H1 (cell line): ENCODE data around the gene CAPZA2. TPM values are rescaled to one million over a fixed set of nuclear protein-coding genes. Genes with fewer than 3 reads are reported as not detected.

ENCODE experiments used
- CTCF ChIA-PET: fragments of 300-600 bp; sonication (Branson Sonifier 250); formaldehyde crosslinking; loops from one replicate; lab custom pipeline; 2021; ENCODE audit not compliant: partially characterized antibody; lab: Charles Lee
- POLR2A ChIA-PET: fragments of 300-600 bp; sonication (Branson Sonifier 250); formaldehyde crosslinking; loops from one replicate; lab custom pipeline; 2021; ENCODE audit warnings: inconsistent platforms; ENCODE audit not compliant: partially characterized antibody; lab: Charles Lee
- DNase-seq, 2 experiments: peaks; one replicate each; pipeline versions ENCODE4 v3.0.0 to v3.0.0-alpha.2; 2010 to 2022; ENCODE audit warnings: low spot score in 2 of 2, low read depth in 1 of 2, mixed read lengths in 1 of 2
- FAIRE-seq: peaks from 2 replicates; lab custom pipeline; 2011; peaks lifted over from hg19 to GRCh38; lab: Jason Lieb, UNC
- H2AFZ ChIP-seq: 2 replicates; pipeline ENCODE4 v1.8.1; 2012; ENCODE audit warnings: low read length, inconsistent platforms
- H2AK5ac ChIP-seq: 2 replicates; pipeline ENCODE4 v1.6.1; 2013; ENCODE audit warnings: low read depth, low read length
- H2BK120ac ChIP-seq: replicated peaks from 2 replicates; pipeline ENCODE3; 2013; ENCODE audit warnings: low read depth, low read length, inconsistent platforms
- H2BK12ac ChIP-seq: 2 replicates; pipeline ENCODE4 v1.6.1; 2013; ENCODE audit warnings: low read depth, low read length
- H2BK15ac ChIP-seq: 2 replicates; pipeline ENCODE4 v1.6.1; 2013; ENCODE audit warnings: low read length
- H2BK20ac ChIP-seq: 2 replicates; pipeline ENCODE4 v1.6.1; 2013; ENCODE audit warnings: low read length
- H2BK5ac ChIP-seq: 2 replicates; pipeline ENCODE4 v1.6.1; 2013; ENCODE audit warnings: low read depth, low read length
- H3K14ac ChIP-seq: 2 replicates; pipeline ENCODE4 v1.6.1; 2013; ENCODE audit warnings: inconsistent platforms; ENCODE audit not compliant: insufficient read length
- H3K18ac ChIP-seq: 2 replicates; pipeline ENCODE4 v1.6.1; 2013; ENCODE audit warnings: low read length; ENCODE audit errors: extremely low read depth
- H3K23ac ChIP-seq: 2 replicates; pipeline ENCODE4 v1.6.1; 2013; ENCODE audit warnings: inconsistent platforms; ENCODE audit not compliant: insufficient read length
- H3K23me2 ChIP-seq: 2 replicates; pipeline ENCODE4 v1.6.1; 2013; ENCODE audit warnings: low read depth, low read length
- H3K27ac ChIP-seq: 2 replicates; pipeline ENCODE4 v1.6.1; 2011; ENCODE audit warnings: low read depth, low read length, inconsistent platforms
- H3K27me3 ChIP-seq, 4 experiments: replicated peaks in 1 of 4; 1 replicate in 1 of 4; 2 replicates in 3 of 4; pipeline versions ENCODE4 v1.6.1 to v1.8.1; 2011 to 2013; ENCODE audit warnings: low read length in 3 of 4, mild to moderate bottlenecking in 3 of 4, inconsistent platforms in 2 of 4, mixed read lengths in 2 of 4, moderate library complexity in 1 of 4; ENCODE audit not compliant: control insufficient read depth in 3 of 4, insufficient read depth in 3 of 4; ENCODE audit errors: extremely low read depth in 1 of 4
- H3K36me3 ChIP-seq, 4 experiments: 2 replicates each; pipeline versions ENCODE4 v1.6.1 to v1.8.1; 2011 to 2013; ENCODE audit warnings: mild to moderate bottlenecking in 4 of 4, low read length in 3 of 4, moderate library complexity in 2 of 4, control low read depth in 1 of 4, inconsistent platforms in 1 of 4; ENCODE audit not compliant: insufficient read depth in 4 of 4, control insufficient read depth in 2 of 4
- H3K4ac ChIP-seq: replicated peaks from 2 replicates; pipeline ENCODE3; 2013; ENCODE audit warnings: low read length, low read depth, mixed read lengths, inconsistent platforms; ENCODE audit not compliant: insufficient read length
- H3K4me1 ChIP-seq, 4 experiments: replicated peaks in 1 of 4; 1 replicate in 1 of 4; 2 replicates in 3 of 4; pipeline versions ENCODE4 v1.6.1 to v1.8.1; 2011 to 2013; ENCODE audit warnings: low read length in 3 of 4, inconsistent platforms in 2 of 4, mixed read lengths in 1 of 4; ENCODE audit not compliant: insufficient read depth in 4 of 4, control insufficient read depth in 3 of 4
- H3K4me2 ChIP-seq, 2 experiments: 2 replicates each; pipeline versions ENCODE4 v1.6.1 to v1.8.1; 2011 to 2013; ENCODE audit warnings: low read depth in 2 of 2, low read length in 2 of 2, control low read depth in 1 of 2, inconsistent platforms in 1 of 2, mild to moderate bottlenecking in 1 of 2; ENCODE audit not compliant: insufficient read depth in 1 of 2
- H3K4me3 ChIP-seq, 4 experiments: fragments of 200-600, 300-600 bp in 1 of 4; sonication (generic), shearing (Covaris generic), sonication (Bioruptor Twin) in 1 of 4; 2 replicates each; pipeline versions ENCODE4 v1.5.1 to v1.8.1; 2011 to 2016; ENCODE audit warnings: low read length in 4 of 4, low read depth in 3 of 4, control low read depth in 2 of 4, inconsistent platforms in 2 of 4, mild to moderate bottlenecking in 2 of 4, mixed read lengths in 1 of 4, moderate library complexity in 1 of 4; ENCODE audit not compliant: insufficient read depth in 2 of 4; ENCODE audit errors: extremely low read depth in 1 of 4
- H3K56ac ChIP-seq: replicated peaks from 2 replicates; pipeline ENCODE3; 2013; ENCODE audit warnings: low read depth, mild to moderate bottlenecking, mixed read lengths, low read length, inconsistent platforms; ENCODE audit not compliant: insufficient read length
- H3K79me1 ChIP-seq: 2 replicates; pipeline ENCODE4 v1.6.1; 2013; ENCODE audit warnings: low read depth, low read length, control low read depth
- H3K79me2 ChIP-seq, 2 experiments: 2 replicates each; pipeline versions ENCODE4 v1.6.1 to v1.8.1; 2012 to 2013; ENCODE audit warnings: low read length in 2 of 2, mild to moderate bottlenecking in 2 of 2, inconsistent platforms in 1 of 2; ENCODE audit not compliant: insufficient read depth in 2 of 2, control insufficient read depth in 1 of 2
- H3K9ac ChIP-seq, 4 experiments: replicated peaks in 1 of 4; 1 replicate in 1 of 4; 2 replicates in 3 of 4; pipeline versions ENCODE4 v1.6.1 to v1.8.1; 2011 to 2013; ENCODE audit warnings: low read depth in 3 of 4, low read length in 3 of 4, control low read depth in 2 of 4, mild to moderate bottlenecking in 2 of 4, moderate library complexity in 2 of 4, inconsistent platforms in 1 of 4; ENCODE audit errors: extremely low read depth in 1 of 4
- H3K9me3 ChIP-seq, 2 experiments: 2 replicates each; pipeline versions ENCODE4 v1.6.1 to v1.8.1; 2012 to 2013; ENCODE audit warnings: mild to moderate bottlenecking in 2 of 2, moderate library complexity in 2 of 2, control low read depth in 1 of 2, inconsistent platforms in 1 of 2, low read depth in 1 of 2, low read length in 1 of 2, mixed read lengths in 1 of 2; ENCODE audit not compliant: insufficient read depth in 2 of 2
- H4K20me1 ChIP-seq, 2 experiments: replicated peaks in 1 of 2; 2 replicates each; pipeline versions ENCODE3 to v1.8.1; 2011 to 2013; ENCODE audit warnings: inconsistent platforms in 2 of 2, low read length in 2 of 2, mild to moderate bottlenecking in 1 of 2; ENCODE audit not compliant: insufficient read depth in 2 of 2, control insufficient read depth in 1 of 2
- H4K5ac ChIP-seq: 2 replicates; pipeline ENCODE4 v1.6.1; 2013; ENCODE audit warnings: low read length, low read depth, mixed read lengths, inconsistent platforms; ENCODE audit not compliant: insufficient read length
- H4K8ac ChIP-seq: 2 replicates; pipeline ENCODE4 v1.8.0; 2013; ENCODE audit warnings: mild to moderate bottlenecking, moderate library complexity, low read length, inconsistent platforms; ENCODE audit not compliant: insufficient read depth; ENCODE audit errors: extremely low read depth
- H4K91ac ChIP-seq: replicated peaks from 2 replicates; pipeline ENCODE3; 2013; ENCODE audit warnings: low read length, mixed read lengths, inconsistent platforms; ENCODE audit not compliant: insufficient read length
- CTBP2 ChIP-seq: IDR thresholded peaks from 2 replicates; pipeline ENCODE4 v1.7.0; 2011; ENCODE audit warnings: borderline replicate concordance, mild to moderate bottlenecking, moderate library complexity, mixed read lengths, low read length; ENCODE audit not compliant: insufficient read depth, insufficient read length
- EP300 ChIP-seq, 2 experiments: IDR thresholded peaks; 1 replicate in 1 of 2; 2 replicates in 1 of 2; pipeline ENCODE4 v1.6.1; 2011 to 2012; ENCODE audit warnings: low read depth in 2 of 2, low read length in 2 of 2, mild to moderate bottlenecking in 2 of 2, borderline replicate concordance in 1 of 2, inconsistent platforms in 1 of 2, moderate library complexity in 1 of 2
- GABPA ChIP-seq: IDR thresholded peaks from 2 replicates; pipeline ENCODE4 v1.6.1; 2011; ENCODE audit warnings: mild to moderate bottlenecking, low read length, moderate library complexity, borderline replicate concordance; ENCODE audit not compliant: insufficient read depth
- GTF2F1 ChIP-seq: IDR thresholded peaks from 2 replicates; pipeline ENCODE4 v1.6.1; 2012; ENCODE audit warnings: low read depth, low read length, improper control_type of control experiment, borderline replicate concordance
- KDM1A ChIP-seq: fragments of 200-600, 300-600 bp; sonication (generic); IDR thresholded peaks from 2 replicates; pipeline ENCODE4 v1.7.1; 2016; ENCODE audit warnings: mild to moderate bottlenecking, low read length, borderline replicate concordance
- PHF8 ChIP-seq: fragments of 200-600 bp; sonication (generic); conservative IDR thresholded peaks from 2 replicates; pipeline ENCODE4 v1.7.1; 2012; ENCODE audit warnings: low read depth, mild to moderate bottlenecking, inconsistent platforms, low read length, moderate library complexity
- RBBP5 ChIP-seq: IDR thresholded peaks from 2 replicates; pipeline ENCODE4 v1.7.1; 2012; ENCODE audit warnings: low read depth, mild to moderate bottlenecking, inconsistent platforms, low read length, moderate library complexity, borderline replicate concordance
- RXRA ChIP-seq: IDR thresholded peaks from 2 replicates; pipeline ENCODE4 v1.6.1; 2011; ENCODE audit warnings: low read depth, mild to moderate bottlenecking, low read length, moderate library complexity; ENCODE audit not compliant: insufficient read depth
- SP2 ChIP-seq: IDR thresholded peaks from 2 replicates; pipeline ENCODE4 v1.6.1; 2012; ENCODE audit warnings: mild to moderate bottlenecking, low read length, inconsistent platforms
- TAF1 ChIP-seq: IDR thresholded peaks from 2 replicates; pipeline ENCODE4 v1.6.1; 2011; ENCODE audit warnings: mild to moderate bottlenecking, low read depth, low read length
- TBP ChIP-seq: IDR thresholded peaks from 2 replicates; pipeline ENCODE4 v1.6.1; 2011; ENCODE audit warnings: low read depth, low read length, improper control_type of control experiment
- YY1 ChIP-seq: IDR thresholded peaks from 2 replicates; pipeline ENCODE4 v1.6.1; 2011; ENCODE audit warnings: low read depth, mild to moderate bottlenecking, low read length
- polyA plus RNA-seq, 7 experiments: library from polyadenylated mRNA; depleted of rRNA in 3 of 7; stranded (reverse) in 5 of 7; unstranded in 2 of 7; fragments of >200 nt in 5 of 7; fragments of 200-250 nt in 2 of 7; gene quantifications; 1 replicate in 5 of 7; 2 replicates in 1 of 7; 4 replicates in 1 of 7; pipeline versions ENCODE4 v1.2.1 to v1.2.3, GENCODE V29; 2011 to 2013; ENCODE audit warnings: missing spikeins in 2 of 7, mixed read lengths in 2 of 7
- total RNA-seq: library from RNA; stranded (reverse); fragmentation: NEBNext Ultra II Directional; extraction: Animal tissue kit (Norgen Biotek cat#: 25700); gene quantifications from 2 replicates; pipeline ENCODE4 v1.2.1, GENCODE V29; 2021
- TF ChIP-seq, protein P1 (sequence below), 3 experiments: IDR thresholded peaks; 1 replicate in 2 of 3; 2 replicates in 1 of 3; pipeline versions ENCODE4 v1.5.1 to v1.6.1; 2011; ENCODE audit warnings: low read length in 3 of 3, mild to moderate bottlenecking in 3 of 3, inconsistent platforms in 2 of 3, low read depth in 1 of 3, moderate library complexity in 1 of 3; ENCODE audit not compliant: insufficient read depth in 1 of 3; ENCODE audit errors: control extremely low read depth in 1 of 3

The CAPZA2 gene
- total and polyA plus RNA-seq, 2 of the 8 experiments (the other 6 are each of a cell fraction or from before 2014, with no cell fraction given) = 33.2 to 145 TPM

DNA sequence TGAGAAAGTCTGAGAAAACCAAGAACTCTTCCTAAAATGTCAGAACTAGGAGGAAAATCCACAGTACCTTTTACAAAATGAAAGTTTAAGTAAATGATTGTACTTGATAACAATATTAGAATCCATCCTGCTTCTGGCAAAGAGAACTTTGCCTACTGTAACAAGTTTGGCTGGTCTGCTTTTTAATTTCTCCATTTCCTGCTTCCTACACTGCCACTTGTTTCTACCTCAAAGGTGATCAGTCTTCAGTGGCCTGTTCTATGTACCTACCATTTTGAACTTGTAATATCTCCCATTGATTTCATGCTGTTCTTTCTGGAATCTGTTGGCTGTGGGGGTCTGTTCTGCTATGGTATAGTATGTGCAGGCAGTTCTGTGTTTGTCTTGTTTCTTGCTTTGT is 32.9 kb upstream of the CAPZA2 start:
- Histone ChIP-seq H3K27me3 (no peaks in the 10 kb centered on the region), H3K4me2 (no peak overlapping the region), H2BK12ac (no peak overlapping the region), H3K23ac (no peak overlapping the region), H3K36me3 (no peaks in the 10 kb centered on the region), H3K79me1 (no peaks in the 10 kb centered on the region), H3K18ac (no peak overlapping the region), H4K91ac (no peak overlapping the region), H3K23me2 (no peaks in the 10 kb centered on the region), H3K4me3 (no peak overlapping the region), H3K56ac (no peak overlapping the region), H3K9me3 (no peaks in the 10 kb centered on the region), H4K20me1 (no peaks in the 10 kb centered on the region), H2AFZ (no peak overlapping the region), H3K9ac (no peak overlapping the region), H3K79me2 (no peaks in the 10 kb centered on the region), H4K8ac (no peak overlapping the region), H2BK15ac (no peak overlapping the region), H3K4me1 (no peaks in the 10 kb centered on the region), H3K27ac (no peak overlapping the region), H3K4ac (no peak overlapping the region), H3K14ac (no peak overlapping the region), H2BK5ac (no peak overlapping the region), H2BK120ac (no peak overlapping the region), H2BK20ac (no peak overlapping the region), H4K5ac (no peak overlapping the region), H2AK5ac (no peak overlapping the region)
- POLR2A ChIA-PET = no interaction called here
- CTCF ChIA-PET = no interaction called here
- FAIRE-seq (no peak), DNase-seq (no peak)
- TF ChIP-seq CTBP2 (no peak), EP300 (IDR thresholded peaks at IDR 0.05; ENCODE audit: borderline replicate concordance in 1 of 2, low read depth in 2 of 2, low read length in 2 of 2) (no peak), GABPA (no peak), PHF8 (no peak), RBBP5 (no peak), YY1 (no peak), SP2 (no peak), TBP (no peak), KDM1A (no peak), GTF2F1 (no peak), RXRA (no peak), TAF1 (no peak)
- TF ChIP-seq, protein P1, sequence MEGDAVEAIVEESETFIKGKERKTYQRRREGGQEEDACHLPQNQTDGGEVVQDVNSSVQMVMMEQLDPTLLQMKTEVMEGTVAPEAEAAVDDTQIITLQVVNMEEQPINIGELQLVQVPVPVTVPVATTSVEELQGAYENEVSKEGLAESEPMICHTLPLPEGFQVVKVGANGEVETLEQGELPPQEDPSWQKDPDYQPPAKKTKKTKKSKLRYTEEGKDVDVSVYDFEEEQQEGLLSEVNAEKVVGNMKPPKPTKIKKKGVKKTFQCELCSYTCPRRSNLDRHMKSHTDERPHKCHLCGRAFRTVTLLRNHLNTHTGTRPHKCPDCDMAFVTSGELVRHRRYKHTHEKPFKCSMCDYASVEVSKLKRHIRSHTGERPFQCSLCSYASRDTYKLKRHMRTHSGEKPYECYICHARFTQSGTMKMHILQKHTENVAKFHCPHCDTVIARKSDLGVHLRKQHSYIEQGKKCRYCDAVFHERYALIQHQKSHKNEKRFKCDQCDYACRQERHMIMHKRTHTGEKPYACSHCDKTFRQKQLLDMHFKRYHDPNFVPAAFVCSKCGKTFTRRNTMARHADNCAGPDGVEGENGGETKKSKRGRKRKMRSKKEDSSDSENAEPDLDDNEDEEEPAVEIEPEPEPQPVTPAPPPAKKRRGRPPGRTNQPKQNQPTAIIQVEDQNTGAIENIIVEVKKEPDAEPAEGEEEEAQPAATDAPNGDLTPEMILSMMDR (IDR thresholded peaks at IDR 0.05; ENCODE audit: control extremely low read depth in 1 of 3, insufficient read depth in 1 of 3, low read depth in 1 of 3, low read length in 3 of 3) = no peak
